Measurements from ENCODE around the gene ZNF597.
A peak's percentile ranks its signal among the peaks of the same experiment; 100 is the strongest.

ZNF597 gene

DNA sequence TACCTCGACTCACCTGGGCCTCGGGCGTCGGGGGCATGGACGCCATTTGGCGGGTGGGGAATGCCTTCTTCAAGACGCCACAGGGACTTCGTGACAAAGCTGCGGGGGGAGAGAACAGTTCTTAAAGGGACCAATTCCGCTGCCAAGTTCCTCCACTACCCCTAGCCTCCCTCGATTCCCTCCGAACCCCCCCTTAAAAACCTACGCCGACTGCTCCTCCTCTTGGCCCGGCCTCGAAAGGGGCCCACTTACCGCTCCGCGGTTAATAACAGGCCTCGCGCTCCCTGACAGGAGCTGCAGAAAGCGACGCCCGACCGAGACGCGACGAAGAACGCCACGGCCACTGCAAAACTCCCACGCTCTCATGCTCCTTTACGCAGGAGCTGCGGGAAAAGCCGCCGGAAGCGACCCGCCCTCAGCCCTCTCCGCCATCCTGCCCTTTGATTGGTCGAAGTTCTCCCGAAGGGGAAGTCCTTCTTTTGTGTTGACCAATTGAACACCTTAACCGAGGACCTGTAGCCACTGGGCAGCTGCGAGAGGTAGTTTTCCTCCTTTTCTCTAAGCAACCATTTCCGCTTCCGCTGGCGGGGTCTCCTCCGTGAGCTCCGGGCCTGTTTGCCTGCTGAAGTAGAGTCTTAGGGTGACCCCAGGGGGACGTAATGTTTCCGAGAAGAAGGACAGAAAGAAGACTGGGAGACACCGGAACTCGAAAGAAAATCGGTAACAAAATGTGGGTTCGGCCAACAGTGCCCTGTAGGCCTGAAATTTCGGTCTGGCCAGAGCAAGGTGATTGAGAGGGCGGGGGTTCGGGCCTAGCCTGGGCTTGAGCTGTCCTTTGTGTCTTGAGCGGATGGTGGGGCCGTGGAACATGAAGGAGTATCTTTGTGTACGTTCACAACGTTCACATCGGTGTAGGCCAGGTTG lies at the start of gene ZNF597, which contains the start of gene NAA60:
Gene ZNF597, minus strand, starts transcription at position 397 of the 924 bp plus-strand sequence. Its CDS starts 351 bp downstream, at position 46.
Gene NAA60, plus strand, starts transcription at position 573 of the 924 bp plus-strand sequence. CDS start 32,548 bp downstream, outside the sequence.
- TF ChIP-seq, protein P1, sequence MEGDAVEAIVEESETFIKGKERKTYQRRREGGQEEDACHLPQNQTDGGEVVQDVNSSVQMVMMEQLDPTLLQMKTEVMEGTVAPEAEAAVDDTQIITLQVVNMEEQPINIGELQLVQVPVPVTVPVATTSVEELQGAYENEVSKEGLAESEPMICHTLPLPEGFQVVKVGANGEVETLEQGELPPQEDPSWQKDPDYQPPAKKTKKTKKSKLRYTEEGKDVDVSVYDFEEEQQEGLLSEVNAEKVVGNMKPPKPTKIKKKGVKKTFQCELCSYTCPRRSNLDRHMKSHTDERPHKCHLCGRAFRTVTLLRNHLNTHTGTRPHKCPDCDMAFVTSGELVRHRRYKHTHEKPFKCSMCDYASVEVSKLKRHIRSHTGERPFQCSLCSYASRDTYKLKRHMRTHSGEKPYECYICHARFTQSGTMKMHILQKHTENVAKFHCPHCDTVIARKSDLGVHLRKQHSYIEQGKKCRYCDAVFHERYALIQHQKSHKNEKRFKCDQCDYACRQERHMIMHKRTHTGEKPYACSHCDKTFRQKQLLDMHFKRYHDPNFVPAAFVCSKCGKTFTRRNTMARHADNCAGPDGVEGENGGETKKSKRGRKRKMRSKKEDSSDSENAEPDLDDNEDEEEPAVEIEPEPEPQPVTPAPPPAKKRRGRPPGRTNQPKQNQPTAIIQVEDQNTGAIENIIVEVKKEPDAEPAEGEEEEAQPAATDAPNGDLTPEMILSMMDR (IDR thresholded peaks at IDR 0.05; ENCODE audit: control insufficient read depth, insufficient read depth, low read depth, low read length, missing control alignments) = no peak
- peak; percentile 80 for DNase-seq (ENCODE audit: low read depth)
- peak within 1 kb of the TSS; percentile 78 for H3K4me3 ChIP-seq (ENCODE audit: control insufficient read depth, low read depth, low read length)

GRCh38 chr16:3492356-3492755 lies 49.1 kb upstream of the ZNF597 start:
- DNase-seq (ENCODE audit: low read depth) = no peak
- TF ChIP-seq, protein P1 (IDR thresholded peaks at IDR 0.05; ENCODE audit: control insufficient read depth, insufficient read depth, low read depth, low read length, missing control alignments) = no peak
- H3K4me3 ChIP-seq (ENCODE audit: control insufficient read depth, low read depth, low read length) = no peak overlapping the region

GRCh38 chr16:3490911-3491629 lies 47.8 kb upstream of the ZNF597 start:
- H3K4me3 ChIP-seq (ENCODE audit: control insufficient read depth, low read depth, low read length) = no peak overlapping the region
- DNase-seq (ENCODE audit: low read depth) = no peak
- TF ChIP-seq, protein P1 (IDR thresholded peaks at IDR 0.05; ENCODE audit: control insufficient read depth, insufficient read depth, low read depth, low read length, missing control alignments) = no peak

DNA sequence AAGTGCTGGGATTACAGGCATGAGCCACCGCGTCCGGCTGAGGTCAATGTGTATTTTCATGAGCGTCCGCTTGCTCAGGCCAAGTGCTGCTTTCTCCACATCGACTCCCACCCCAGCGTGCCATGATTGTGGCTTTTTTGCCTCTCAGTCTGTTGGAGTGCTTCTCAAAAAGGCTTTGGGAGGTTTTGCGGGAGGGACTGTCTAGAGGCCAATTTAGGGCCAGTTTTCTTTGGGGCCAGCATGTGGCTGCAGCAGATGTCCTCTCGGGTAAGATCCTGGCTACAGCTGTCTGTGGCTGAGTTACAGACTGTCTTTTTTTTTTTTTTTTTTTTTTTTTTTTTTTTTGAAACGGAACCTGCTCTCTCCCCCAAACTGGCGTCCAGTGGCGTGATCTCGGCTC lies 45.5 kb upstream of the ZNF597 start:
- TF ChIP-seq, protein P1 (IDR thresholded peaks at IDR 0.05; ENCODE audit: control insufficient read depth, insufficient read depth, low read depth, low read length, missing control alignments) = no peak
- no peak for DNase-seq (ENCODE audit: low read depth)
- no peak overlapping the region for H3K4me3 ChIP-seq (ENCODE audit: control insufficient read depth, low read depth, low read length)

DNA sequence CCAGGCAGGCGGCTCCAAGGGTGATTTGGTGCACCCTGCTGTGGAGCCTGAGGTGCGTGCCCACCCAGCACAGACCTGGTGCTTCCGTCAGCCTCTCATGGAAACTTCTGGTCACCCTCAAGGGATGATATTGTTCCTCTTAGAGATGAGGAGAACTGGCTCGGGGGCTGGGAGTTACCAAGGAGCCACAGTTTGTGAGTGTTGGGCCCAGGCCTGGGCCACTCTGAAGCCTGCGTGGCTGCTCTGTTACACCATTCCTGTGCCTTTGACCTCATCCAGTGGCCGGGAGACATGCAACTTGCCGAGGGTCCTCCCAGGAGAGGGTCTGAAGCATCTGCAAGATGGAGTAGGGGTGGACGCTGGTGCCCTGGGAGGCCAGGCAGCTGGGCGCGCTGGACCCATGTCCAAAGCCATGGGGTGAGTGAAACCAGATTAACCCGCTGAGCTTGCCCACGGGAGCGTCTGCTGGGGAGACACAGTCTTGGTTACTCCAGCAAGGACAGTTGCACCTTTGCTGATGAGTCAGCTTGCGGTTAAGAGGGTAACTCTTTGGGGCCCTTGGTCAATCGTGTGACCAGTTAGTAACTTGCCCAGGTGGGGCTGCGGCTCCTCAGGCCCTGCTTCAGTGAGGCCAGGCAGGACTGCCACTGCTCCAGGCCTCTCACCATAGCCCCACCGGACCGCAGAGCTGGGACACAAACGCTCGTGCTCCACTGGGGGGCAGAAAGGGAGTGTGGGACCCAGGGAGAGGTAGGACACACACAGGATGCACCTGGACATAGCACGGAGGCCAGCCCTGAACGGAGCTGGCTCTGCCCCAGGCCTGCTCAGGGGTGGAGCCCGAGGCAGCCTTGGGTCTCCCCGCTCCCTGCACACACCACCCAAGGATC lies 44.5 kb upstream of the ZNF597 start:
- no peak for DNase-seq (ENCODE audit: low read depth)
- H3K4me3 ChIP-seq (ENCODE audit: control insufficient read depth, low read depth, low read length) = no peak overlapping the region
- TF ChIP-seq, protein P1 (IDR thresholded peaks at IDR 0.05; ENCODE audit: control insufficient read depth, insufficient read depth, low read depth, low read length, missing control alignments) = no peak

Measured in AG09309 (cell line).